A549 (cell line): ENCODE data around the gene APBA1. TPM values are rescaled to one million over a fixed set of nuclear protein-coding genes. Genes with fewer than 3 reads are reported as not detected.

Experiments used
- ATAC-seq, 2 experiments: fragments of 200-7000 bp in 1 of 2; fragments of >200 bp in 1 of 2; cut with Nextera tagmentation in 1 of 2; cut with Tn5 transposase in 1 of 2; 3 replicates each; pipeline versions ENCODE4 v1.8.0 to v1.9.1; 2018 to 2020; ENCODE audit warnings: mild to moderate bottlenecking in 1 of 2, moderate library complexity in 1 of 2
- CTCF ChIA-PET: fragments of 300-600 bp; sonication (Branson Sonifier 250); formaldehyde crosslinking; extraction: SDS; loops from one replicate; lab custom pipeline; 2021; ENCODE audit warnings: antibody characterized with exemption, inconsistent platforms; lab: Yijun Ruan, JAX
- POLR2A ChIA-PET: fragments of 350-600 bp; formaldehyde crosslinking; extraction: SDS; loops from one replicate; lab custom pipeline; 2021; ENCODE audit warnings: antibody characterized with exemption, inconsistent platforms; lab: Yijun Ruan, JAX
- DNase-seq, 2 experiments: peaks; one replicate each; pipeline versions ENCODE4 v3.0.0 to v3.0.0-alpha.2; 2011 to 2016; ENCODE audit warnings: low read depth in 1 of 2, low spot score in 1 of 2
- FAIRE-seq: peaks from 2 replicates; lab custom pipeline; 2011; peaks lifted over from hg19 to GRCh38; lab: Jason Lieb, UNC
- H3K27ac ChIP-seq, 2 experiments: fragments of >200 bp; sonication (Bioruptor Twin); formaldehyde crosslinking; 3 replicates each; pipeline ENCODE4 v1.5.1; 2016 to 2017
- H3K4me1 ChIP-seq: fragments of >200 bp; sonication (Bioruptor Twin); formaldehyde crosslinking; 3 replicates; pipeline ENCODE4 v1.6.1; 2016
- H3K4me2 ChIP-seq: fragments of >200 bp; sonication (Bioruptor Twin); formaldehyde crosslinking; 3 replicates; pipeline ENCODE4 v1.6.1; 2016
- H3K4me3 ChIP-seq: fragments of >200 bp; sonication (Bioruptor Twin); formaldehyde crosslinking; 3 replicates; pipeline ENCODE4 v1.5.1; 2016
- H3K9me3 ChIP-seq: fragments of >200 bp; sonication (Bioruptor Twin); formaldehyde crosslinking; 3 replicates; pipeline ENCODE4 v1.6.1; 2016
- BHLHE40 ChIP-seq: IDR thresholded peaks from 2 replicates; pipeline ENCODE4 v1.6.1; 2012; ENCODE audit warnings: low read depth, low read length, inconsistent platforms
- CEBPB ChIP-seq, 2 experiments: fragments of >200 bp in 1 of 2; sonication (Bioruptor Twin) in 1 of 2; formaldehyde crosslinking in 1 of 2; IDR thresholded peaks; 2 replicates each; pipeline ENCODE4 v1.6.1; 2012 to 2016
- CHD4 ChIP-seq: fragments of 200-600 bp; sonication (generic); IDR thresholded peaks from 2 replicates; pipeline ENCODE4 v1.6.1; 2016; ENCODE audit warnings: antibody characterized with exemption, mild to moderate bottlenecking, borderline replicate concordance
- EP300 ChIP-seq, 2 experiments: fragments of >200 bp; sonication (Bioruptor Twin); formaldehyde crosslinking; IDR thresholded peaks; 2 replicates in 1 of 2; 3 replicates in 1 of 2; pipeline ENCODE4 v1.6.1; 2016 to 2017
- FOSB ChIP-seq: fragments of 250-450 bp; sonication (Bioruptor Pico); IDR thresholded peaks from 2 replicates; pipeline ENCODE4 v1.5.0; 2020; ENCODE audit warnings: mild to moderate bottlenecking, moderate library complexity
- HEYL ChIP-seq: fragments of 250-450 bp; sonication (Bioruptor Pico); IDR thresholded peaks from 2 replicates; pipeline ENCODE4 v1.8.0; 2021; ENCODE audit warnings: mild to moderate bottlenecking, moderate library complexity
- HOXA7 ChIP-seq: fragments of 250-450 bp; sonication (Bioruptor Pico); IDR thresholded peaks from 2 replicates; pipeline ENCODE4 v1.5.0; 2020; ENCODE audit warnings: mild to moderate bottlenecking, moderate library complexity
- HOXB13 ChIP-seq: fragments of 250-450 bp; sonication (Bioruptor Pico); IDR thresholded peaks from 2 replicates; pipeline ENCODE4 v1.5.0; 2020; ENCODE audit warnings: low read depth, mild to moderate bottlenecking, moderate library complexity
- HOXB5 ChIP-seq: fragments of 250-450 bp; sonication (Bioruptor Pico); IDR thresholded peaks from 2 replicates; pipeline ENCODE4 v1.5.0; 2020; ENCODE audit warnings: mild to moderate bottlenecking, moderate library complexity
- KDM5A ChIP-seq: fragments of 200-600 bp; sonication (generic); IDR thresholded peaks from 2 replicates; pipeline ENCODE4 v1.6.1; 2016; ENCODE audit warnings: antibody characterized with exemption, mild to moderate bottlenecking
- MAZ ChIP-seq: fragments of 150-350 bp; IDR thresholded peaks from 2 replicates; pipeline ENCODE4 v1.6.1; 2014; ENCODE audit warnings: antibody characterized with exemption, low read depth, low read length, borderline replicate concordance
- NFE2L2 ChIP-seq: fragments of 150-350 bp; conservative IDR thresholded peaks from 2 replicates; pipeline ENCODE4 v1.6.1; 2014; ENCODE audit warnings: low read length
- PHF8 ChIP-seq: fragments of 200-600 bp; sonication (generic); IDR thresholded peaks from 2 replicates; pipeline ENCODE4 v1.6.1; 2016; ENCODE audit warnings: low read depth, mild to moderate bottlenecking, antibody characterized with exemption, moderate library complexity, borderline replicate concordance
- RAD21 ChIP-seq, 2 experiments: fragments of >200 bp in 1 of 2; sonication (Bioruptor Twin) in 1 of 2; formaldehyde crosslinking in 1 of 2; IDR thresholded peaks in 1 of 2; conservative IDR thresholded peaks in 1 of 2; 2 replicates in 1 of 2; 3 replicates in 1 of 2; pipeline ENCODE4 v1.6.1; 2012 to 2018; ENCODE audit warnings: inconsistent platforms in 1 of 2
- RARB ChIP-seq: fragments of 250-450 bp; sonication (Bioruptor Pico); IDR thresholded peaks from 2 replicates; pipeline ENCODE4 v1.8.0; 2021; ENCODE audit warnings: mild to moderate bottlenecking, moderate library complexity
- RCOR1 ChIP-seq: fragments of 150-350 bp; IDR thresholded peaks from 2 replicates; pipeline ENCODE4 v1.6.1; 2014; ENCODE audit warnings: antibody characterized with exemption, low read length, low read depth
- REST ChIP-seq: fragments of 200-600 bp; sonication (generic); IDR thresholded peaks from 2 replicates; pipeline ENCODE4 v1.6.1; 2016; ENCODE audit warnings: antibody characterized with exemption, mild to moderate bottlenecking, moderate library complexity
- SMC3 ChIP-seq: fragments of >200 bp; sonication (Bioruptor Twin); formaldehyde crosslinking; IDR thresholded peaks from 3 replicates; pipeline ENCODE4 v1.6.1; 2018; ENCODE audit warnings: inconsistent platforms
- SREBF2 ChIP-seq: fragments of 450-650 bp; IDR thresholded peaks from 2 replicates; pipeline ENCODE4 v1.6.1; 2014; ENCODE audit warnings: mild to moderate bottlenecking, moderate library complexity
- ZC3H11A ChIP-seq: fragments of 450-650 bp; IDR thresholded peaks from 2 replicates; pipeline ENCODE4 v1.6.1; 2014; ENCODE audit warnings: antibody characterized with exemption, mild to moderate bottlenecking
- ZFP36 ChIP-seq: fragments of 450-650 bp; IDR thresholded peaks from 2 replicates; pipeline ENCODE4 v1.6.1; 2014; ENCODE audit warnings: borderline replicate concordance; ENCODE audit not compliant: partially characterized antibody
- ZNF302 ChIP-seq: fragments of 250-450 bp; sonication (Bioruptor Pico); IDR thresholded peaks from 2 replicates; pipeline ENCODE4 v1.9.0; 2021; ENCODE audit warnings: inconsistent platforms, mild to moderate bottlenecking, moderate library complexity
- ZSCAN20 ChIP-seq: fragments of 250-450 bp; sonication (Bioruptor Pico); IDR thresholded peaks from 2 replicates; pipeline ENCODE4 v1.8.0; 2022; ENCODE audit warnings: mild to moderate bottlenecking, moderate library complexity
- WGBS: methylation state at CpG from one replicate; pipeline ENCODE4 v1.1.6; 2017; ENCODE audit errors: missing lambda C conversion rate; 5-methylcytosine and 5-hydroxymethylcytosine counted together
- polyA plus RNA-seq, 4 experiments: library from polyadenylated mRNA; depleted of rRNA in 3 of 4; stranded (reverse); fragments of >200 nt; fragmentation: RNase III in 1 of 4; extraction: RNeasy Plus Mini Kit Qiagen cat#74134 plus additional on column Dnase treatment in 1 of 4; gene quantifications; 2 replicates in 3 of 4; 3 replicates in 1 of 4; pipeline ENCODE4 v1.2.3, GENCODE V29; 2011 to 2017
- TF ChIP-seq, protein P1 (sequence below): IDR thresholded peaks from 2 replicates; pipeline ENCODE4 v1.6.1; 2012
- TF ChIP-seq, protein P2 (sequence below): fragments of 250-450 bp; sonication (Bioruptor Pico); IDR thresholded peaks from 2 replicates; pipeline ENCODE4 v1.5.0; 2021; ENCODE audit warnings: mild to moderate bottlenecking, moderate library complexity, borderline replicate concordance
- TF ChIP-seq, protein P3 (sequence below): fragments of 450-650 bp; IDR thresholded peaks from 2 replicates; pipeline ENCODE4 v1.6.1; 2014; ENCODE audit warnings: antibody characterized with exemption
- TF ChIP-seq, protein P4 (sequence below): fragments of >200 bp; sonication (Bioruptor Twin); formaldehyde crosslinking; IDR thresholded peaks from 2 replicates; pipeline ENCODE4 v1.6.1; 2016

Gene APBA1
- polyA plus RNA-seq, 2 of the 4 experiments (the other 2 are of a cell fraction) = 0.22 to 1.6 TPM

DNA sequence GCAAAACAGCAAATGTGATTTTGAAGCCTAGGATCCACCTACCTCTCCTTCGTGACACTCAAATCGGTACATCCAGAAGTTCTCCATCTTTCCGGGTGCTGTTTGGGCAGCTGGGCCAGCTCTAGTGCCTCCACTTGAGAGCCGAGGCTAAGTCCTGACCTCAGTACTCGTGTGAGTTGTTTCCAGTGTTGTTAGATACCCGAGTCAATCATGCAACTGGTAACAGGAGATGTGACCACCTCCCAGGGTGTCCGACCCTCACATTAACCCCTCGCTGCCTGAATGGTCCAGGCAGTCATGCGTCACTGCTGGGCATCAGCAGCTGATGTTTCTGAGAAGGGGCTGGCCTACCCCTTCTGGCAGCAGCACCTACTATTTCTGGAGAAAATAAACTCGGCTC lies 176.9 kb downstream of the APBA1 start:
- CTCF ChIA-PET = no interaction called here
- H3K27ac ChIP-seq = no peak overlapping the region
- no peaks in the 10 kb centered on the region for H3K9me3 ChIP-seq
- POLR2A ChIA-PET = no interaction called here
- no peak overlapping the region for H3K4me2 ChIP-seq
- DNase-seq (no peak), FAIRE-seq (no peak), ATAC-seq (no peak)
- 43% methylated on average over 10 of the region's 10 CpGs for WGBS
- no peak overlapping the region for H3K4me3 ChIP-seq
- TF ChIP-seq ZSCAN20 = no peak
- TF ChIP-seq MAZ = no peak
- no peak for TF ChIP-seq FOSB (CRISPR knock-in tag)
- TF ChIP-seq ZC3H11A = no peak
- TF ChIP-seq EP300 (IDR thresholded peaks at IDR 0.05) = no peak
- TF ChIP-seq ZNF302 (CRISPR knock-in tag) = no peak
- no peak for TF ChIP-seq BHLHE40
- TF ChIP-seq, protein P1, sequence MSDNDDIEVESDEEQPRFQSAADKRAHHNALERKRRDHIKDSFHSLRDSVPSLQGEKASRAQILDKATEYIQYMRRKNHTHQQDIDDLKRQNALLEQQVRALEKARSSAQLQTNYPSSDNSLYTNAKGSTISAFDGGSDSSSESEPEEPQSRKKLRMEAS = no peak
- TF ChIP-seq ZFP36 = no peak
- TF ChIP-seq, protein P2, sequence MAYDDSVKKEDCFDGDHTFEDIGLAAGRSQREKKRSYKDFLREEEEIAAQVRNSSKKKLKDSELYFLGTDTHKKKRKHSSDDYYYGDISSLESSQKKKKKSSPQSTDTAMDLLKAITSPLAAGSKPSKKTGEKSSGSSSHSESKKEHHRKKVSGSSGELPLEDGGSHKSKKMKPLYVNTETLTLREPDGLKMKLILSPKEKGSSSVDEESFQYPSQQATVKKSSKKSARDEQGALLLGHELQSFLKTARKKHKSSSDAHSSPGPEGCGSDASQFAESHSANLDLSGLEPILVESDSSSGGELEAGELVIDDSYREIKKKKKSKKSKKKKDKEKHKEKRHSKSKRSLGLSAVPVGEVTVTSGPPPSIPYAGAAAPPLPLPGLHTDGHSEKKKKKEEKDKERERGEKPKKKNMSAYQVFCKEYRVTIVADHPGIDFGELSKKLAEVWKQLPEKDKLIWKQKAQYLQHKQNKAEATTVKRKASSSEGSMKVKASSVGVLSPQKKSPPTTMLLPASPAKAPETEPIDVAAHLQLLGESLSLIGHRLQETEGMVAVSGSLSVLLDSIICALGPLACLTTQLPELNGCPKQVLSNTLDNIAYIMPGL (CRISPR knock-in tag) = no peak
- TF ChIP-seq RCOR1 = no peak
- TF ChIP-seq HOXA7 (CRISPR knock-in tag) = no peak
- no peak for TF ChIP-seq KDM5A
- no peaks in the 10 kb centered on the region for H3K4me1 ChIP-seq

- Histone ChIP-seq H3K4me2 (no peak overlapping the region), H3K9me3 (no peaks in the 10 kb centered on the region), H3K4me1 (no peaks in the 10 kb centered on the region), H3K27ac (no peak overlapping the region), H3K4me3 (no peak overlapping the region)
- FAIRE-seq = no peak
- DNase-seq = no peak
- ATAC-seq = no peak
- WGBS = 33% methylated on average over 2 of the region's 2 CpGs
- ChIA-PET POLR2A (no interaction called here), CTCF (no interaction called here)
- no peak for TF ChIP-seq FOSB (CRISPR knock-in tag)
- no peak for TF ChIP-seq HOXB13 (CRISPR knock-in tag)
- TF ChIP-seq REST = no peak
- TF ChIP-seq RARB = no peak
- TF ChIP-seq, protein P3, sequence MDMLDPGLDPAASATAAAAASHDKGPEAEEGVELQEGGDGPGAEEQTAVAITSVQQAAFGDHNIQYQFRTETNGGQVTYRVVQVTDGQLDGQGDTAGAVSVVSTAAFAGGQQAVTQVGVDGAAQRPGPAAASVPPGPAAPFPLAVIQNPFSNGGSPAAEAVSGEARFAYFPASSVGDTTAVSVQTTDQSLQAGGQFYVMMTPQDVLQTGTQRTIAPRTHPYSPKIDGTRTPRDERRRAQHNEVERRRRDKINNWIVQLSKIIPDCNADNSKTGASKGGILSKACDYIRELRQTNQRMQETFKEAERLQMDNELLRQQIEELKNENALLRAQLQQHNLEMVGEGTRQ = no peak
- TF ChIP-seq RCOR1 = no peak
These were observed 177.4 kb downstream of the APBA1 start for GRCh38 chr9:69494763-69495162.

DNA sequence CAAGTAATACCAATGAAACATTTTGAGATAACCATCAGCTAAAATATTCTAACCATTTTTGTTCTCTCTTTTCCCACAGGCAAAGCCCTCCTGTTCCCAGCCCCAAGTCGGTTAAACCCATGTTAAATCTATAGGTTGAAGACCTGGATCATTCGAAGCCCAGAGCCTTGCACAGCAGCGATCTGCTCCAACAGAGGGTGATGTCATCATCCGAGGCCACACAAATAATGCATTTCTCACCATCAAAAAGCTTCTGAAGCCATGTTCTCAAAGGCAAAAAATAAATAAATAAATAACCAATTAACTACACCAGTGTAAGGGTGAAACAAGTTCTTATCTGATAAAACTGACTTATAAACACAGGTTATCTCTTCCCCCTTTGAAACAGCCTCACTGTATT lies 178.0 kb downstream of the APBA1 start:
- no peak overlapping the region for H3K27ac ChIP-seq
- 34% methylated on average over 4 of the region's 4 CpGs for WGBS
- no peak overlapping the region for H3K4me3 ChIP-seq
- H3K9me3 ChIP-seq = no peaks in the 10 kb centered on the region
- H3K4me2 ChIP-seq = no peak overlapping the region
- ATAC-seq = no peak
- FAIRE-seq = no peak
- CTCF ChIA-PET = no interaction called here
- H3K4me1 ChIP-seq = no peaks in the 10 kb centered on the region
- POLR2A ChIA-PET = no interaction called here
- no peak for DNase-seq
- TF ChIP-seq SREBF2 (no peak), BHLHE40 (no peak), CHD4 (no peak), HEYL (CRISPR knock-in tag) (no peak), NFE2L2 (no peak), CEBPB (IDR thresholded peaks at IDR 0.05) (no peak), HOXB5 (CRISPR knock-in tag) (no peak), PHF8 (no peak), RCOR1 (no peak), SMC3 (no peak), RAD21 (conservative IDR thresholded peaks at IDR 0.05 in 1 of 2, IDR thresholded peaks at IDR 0.05 in 1 of 2) (no peak)
- TF ChIP-seq, protein P1 = no peak
- TF ChIP-seq, protein P4, sequence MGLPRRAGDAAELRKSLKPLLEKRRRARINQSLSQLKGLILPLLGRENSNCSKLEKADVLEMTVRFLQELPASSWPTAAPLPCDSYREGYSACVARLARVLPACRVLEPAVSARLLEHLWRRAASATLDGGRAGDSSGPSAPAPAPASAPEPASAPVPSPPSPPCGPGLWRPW = no peak
